H1 (cell line): ENCODE results near the gene PRKACA.

Source experiments
- CTCF ChIP-seq, 3 experiments: IDR thresholded peaks; 1 replicate in 2 of 3; 2 replicates in 1 of 3; pipeline versions ENCODE4 v1.5.1 to v1.6.1; 2011; ENCODE audit warnings: low read length in 3 of 3, mild to moderate bottlenecking in 3 of 3, inconsistent platforms in 2 of 3, low read depth in 1 of 3, moderate library complexity in 1 of 3; ENCODE audit not compliant: insufficient read depth in 1 of 3; ENCODE audit errors: control extremely low read depth in 1 of 3
- EP300 ChIP-seq, 2 experiments: IDR thresholded peaks; 1 replicate in 1 of 2; 2 replicates in 1 of 2; pipeline ENCODE4 v1.6.1; 2011 to 2012; ENCODE audit warnings: low read depth in 2 of 2, low read length in 2 of 2, mild to moderate bottlenecking in 2 of 2, borderline replicate concordance in 1 of 2, inconsistent platforms in 1 of 2, moderate library complexity in 1 of 2
- POLR2AphosphoS5 ChIP-seq: IDR thresholded peaks from 2 replicates; pipeline ENCODE4 v1.6.1; 2011; ENCODE audit warnings: low read depth, low read length
- SP4 ChIP-seq: IDR thresholded peaks from 2 replicates; pipeline ENCODE4 v1.6.1; 2012; ENCODE audit warnings: low read length, inconsistent platforms
- USF2 ChIP-seq: IDR thresholded peaks from 2 replicates; pipeline ENCODE4 v1.6.1; 2011; ENCODE audit warnings: low read length, improper control_type of control experiment
- ZNF274 ChIP-seq: IDR thresholded peaks from 2 replicates; pipeline ENCODE4 v1.7.0; 2012; ENCODE audit warnings: low read length, borderline replicate concordance; ENCODE audit errors: extremely low read depth

- TF ChIP-seq CTCF (IDR thresholded peaks at IDR 0.05; ENCODE audit: control extremely low read depth in 1 of 3, insufficient read depth in 1 of 3, low read depth in 1 of 3, low read length in 3 of 3) (no peak), USF2 (no peak), SP4 (no peak), ZNF274 (no peak), POLR2AphosphoS5 (no peak), EP300 (IDR thresholded peaks at IDR 0.05; ENCODE audit: borderline replicate concordance in 1 of 2, low read depth in 2 of 2, low read length in 2 of 2) (no peak)
These were observed 14.3 kb downstream of the PRKACA start for GRCh38 chr19:14103310-14103709.
